Measurements from ENCODE around the gene PON3.

The PON3 gene

GRCh38 chr7:95435422-95435780, 39.2 kb upstream of the PON3 start:
- TF ChIP-seq CTCF (IDR thresholded peaks at IDR 0.05; ENCODE audit: low read depth, low read length) (no peak), POLR2A (IDR thresholded peaks at IDR 0.05; ENCODE audit: extremely low read depth, insufficient read length) (no peak)
- H3K4me3 ChIP-seq (ENCODE audit: low read depth, low read length): peak overlapping the region; percentile 77
- no peak for DNase-seq (ENCODE audit: low read depth)

GRCh38 chr7:95434557-95435421, 38.6 kb upstream of the PON3 start, which contains the start of gene PON2:
PON2 (minus strand) TSS chr7:95435028; CDS start chr7:95434951, 77 bp downstream.
- no peak for TF ChIP-seq CTCF (IDR thresholded peaks at IDR 0.05; ENCODE audit: low read depth, low read length)
- TF ChIP-seq POLR2A (IDR thresholded peaks at IDR 0.05; ENCODE audit: extremely low read depth, insufficient read length): peak; percentile 83
- TF ChIP-seq MYC (IDR thresholded peaks at IDR 0.05; ENCODE audit: low read depth, low read length): peak; percentile 74
- TF ChIP-seq, protein P1, sequence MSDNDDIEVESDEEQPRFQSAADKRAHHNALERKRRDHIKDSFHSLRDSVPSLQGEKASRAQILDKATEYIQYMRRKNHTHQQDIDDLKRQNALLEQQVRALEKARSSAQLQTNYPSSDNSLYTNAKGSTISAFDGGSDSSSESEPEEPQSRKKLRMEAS (IDR thresholded peaks at IDR 0.05; ENCODE audit: low read depth, low read length): peak; percentile 53
- H3K4me3 ChIP-seq (ENCODE audit: low read depth, low read length): peak within 1 kb of the TSS; percentile 77
- DNase-seq (ENCODE audit: low read depth): peak; percentile 94

- TF ChIP-seq, protein P1 (IDR thresholded peaks at IDR 0.05; ENCODE audit: low read depth, low read length): no peak
- TF ChIP-seq CTCF (IDR thresholded peaks at IDR 0.05; ENCODE audit: low read depth, low read length): no peak
- 0 out of 2 replicates have a peak, but pooled peaks have one; percentile 13 for TF ChIP-seq MYC (IDR thresholded peaks at IDR 0.05; ENCODE audit: low read depth, low read length)
- peak overlapping the region; percentile 77 for H3K4me3 ChIP-seq (ENCODE audit: low read depth, low read length)
- no peak for DNase-seq (ENCODE audit: low read depth)
These were observed 37.9 kb upstream of the PON3 start for GRCh38 chr7:95433952-95434556.

- DNase-seq (ENCODE audit: low read depth): no peak
These were observed 37.0 kb upstream of the PON3 start for GRCh38 chr7:95433129-95433528.

GRCh38 chr7:95432606-95433005, 36.4 kb upstream of the PON3 start:
- no peak overlapping the region for H3K4me3 ChIP-seq (ENCODE audit: low read depth, low read length)
- peak; percentile 22 for DNase-seq (ENCODE audit: low read depth)
- TF ChIP-seq MYC (IDR thresholded peaks at IDR 0.05; ENCODE audit: low read depth, low read length) (no peak), POLR2A (IDR thresholded peaks at IDR 0.05; ENCODE audit: extremely low read depth, insufficient read length) (no peak), CTCF (IDR thresholded peaks at IDR 0.05; ENCODE audit: low read depth, low read length) (no peak)
- TF ChIP-seq, protein P1 (IDR thresholded peaks at IDR 0.05; ENCODE audit: low read depth, low read length): no peak

More at GRCh38 chr7:95433129-95433528, 37.0 kb upstream of the PON3 start:
- no peak overlapping the region for H3K4me3 ChIP-seq (ENCODE audit: low read depth, low read length)
- TF ChIP-seq CTCF (IDR thresholded peaks at IDR 0.05; ENCODE audit: low read depth, low read length): no peak
- TF ChIP-seq, protein P1 (IDR thresholded peaks at IDR 0.05; ENCODE audit: low read depth, low read length): no peak
- TF ChIP-seq MYC (IDR thresholded peaks at IDR 0.05; ENCODE audit: low read depth, low read length): no peak
- no peak for TF ChIP-seq POLR2A (IDR thresholded peaks at IDR 0.05; ENCODE audit: extremely low read depth, insufficient read length)

Data from NB4 (cell line).